Glutamatergic neuron (in vitro differentiated cells): ENCODE results near the gene GIPR. TPM values are rescaled to one million over a fixed set of nuclear protein-coding genes. Genes with fewer than 3 reads are reported as not detected.

ENCODE experiments used
- DNase-seq: peaks from one replicate; pipeline ENCODE4 v3.0.0; 2022
- H3K27ac Mint-ChIP-seq: one replicate; pipeline ENCODE4 v1.8.0; 2020; ENCODE audit warnings: mild to moderate bottlenecking, mixed read lengths, inconsistent platforms; ENCODE audit not compliant: unreplicated experiment
- H3K27me3 Mint-ChIP-seq: one replicate; pipeline ENCODE4 v1.8.0; 2020; ENCODE audit warnings: mild to moderate bottlenecking, moderate library complexity, mixed read lengths, inconsistent platforms; ENCODE audit not compliant: unreplicated experiment
- H3K36me3 Mint-ChIP-seq: one replicate; pipeline ENCODE4 v1.8.0; 2020; ENCODE audit warnings: mild to moderate bottlenecking, mixed read lengths, inconsistent platforms; ENCODE audit not compliant: unreplicated experiment
- H3K4me1 Mint-ChIP-seq: one replicate; pipeline ENCODE4 v1.8.0; 2020; ENCODE audit warnings: mild to moderate bottlenecking, low read depth, mixed read lengths, inconsistent platforms; ENCODE audit not compliant: unreplicated experiment
- H3K4me3 Mint-ChIP-seq: one replicate; pipeline ENCODE4 v1.8.0; 2020; ENCODE audit warnings: mild to moderate bottlenecking, mixed read lengths, inconsistent platforms; ENCODE audit not compliant: unreplicated experiment
- H3K9me3 Mint-ChIP-seq: one replicate; pipeline ENCODE4 v1.8.0; 2020; ENCODE audit warnings: mild to moderate bottlenecking, moderate library complexity, mixed read lengths, inconsistent platforms; ENCODE audit not compliant: unreplicated experiment
- CTCF ChIP-seq: fragments of 200-600 bp; sonication (generic); IDR thresholded peaks from one replicate; pipeline ENCODE4 v1.5.0; 2021; ENCODE audit not compliant: partially characterized antibody, unreplicated experiment
- total RNA-seq: library from RNA; stranded (reverse); fragmentation: NEBNext Ultra II Directional; extraction: Animal tissue kit (Norgen Biotek cat#: 25700); gene quantifications from one replicate; pipeline ENCODE4 v1.2.1, GENCODE V29; 2021; ENCODE audit not compliant: unreplicated experiment

Gene GIPR
- total RNA-seq, 1 donor from 2014 or later: 36.4 TPM

- peak overlapping the region; percentile 12 for H3K27ac Mint-ChIP-seq
- peaks cover 8% of the 10 kb centered on the region for H3K4me1 Mint-ChIP-seq
- peaks cover 2% of the 10 kb centered on the region for H3K36me3 Mint-ChIP-seq
- peaks cover 4% of the 10 kb centered on the region for H3K9me3 Mint-ChIP-seq
- no peak for DNase-seq
- H3K4me3 Mint-ChIP-seq: peak overlapping the region; percentile 83
- peaks cover 4% of the 10 kb centered on the region for H3K27me3 Mint-ChIP-seq
- no peak for TF ChIP-seq CTCF
These were observed 21.7 kb upstream of the GIPR start for GRCh38 chr19:45646345-45646698.

GRCh38 chr19:45650722-45651121 is 17.3 kb upstream of the GIPR start:
- Mint-ChIP-seq H3K27ac (no peak overlapping the region), H3K27me3 (peaks cover 3% of the 10 kb centered on the region), H3K4me3 (no peak overlapping the region), H3K4me1 (peaks cover 8% of the 10 kb centered on the region), H3K9me3 (peaks cover 6% of the 10 kb centered on the region), H3K36me3 (no peaks in the 10 kb centered on the region)
- no peak for TF ChIP-seq CTCF
- no peak for DNase-seq

- no peaks in the 10 kb centered on the region for H3K36me3 Mint-ChIP-seq
- H3K27ac Mint-ChIP-seq: peak overlapping the region; percentile 89
- H3K4me3 Mint-ChIP-seq: peak overlapping the region; percentile 59
- DNase-seq: peak; percentile 72
- H3K27me3 Mint-ChIP-seq: peaks cover 3% of the 10 kb centered on the region
- H3K4me1 Mint-ChIP-seq: peaks cover 8% of the 10 kb centered on the region
- H3K9me3 Mint-ChIP-seq: peaks cover 4% of the 10 kb centered on the region
- TF ChIP-seq CTCF: no peak
These were observed 14.4 kb upstream of the GIPR start for GRCh38 chr19:45653634-45654033.

- no peak for TF ChIP-seq CTCF
- Mint-ChIP-seq H3K4me3 (no peak overlapping the region), H3K9me3 (peaks cover 2% of the 10 kb centered on the region), H3K27ac (no peak overlapping the region), H3K36me3 (no peaks in the 10 kb centered on the region), H3K27me3 (peaks cover 3% of the 10 kb centered on the region), H3K4me1 (peaks cover 8% of the 10 kb centered on the region)
- no peak for DNase-seq
These were observed 12.9 kb upstream of the GIPR start for GRCh38 chr19:45655073-45655472.

- peaks cover 2% of the 10 kb centered on the region for H3K9me3 Mint-ChIP-seq
- no peaks in the 10 kb centered on the region for H3K36me3 Mint-ChIP-seq
- no peak for TF ChIP-seq CTCF
- peaks cover 7% of the 10 kb centered on the region for H3K27me3 Mint-ChIP-seq
- no peak overlapping the region for H3K4me3 Mint-ChIP-seq
- peaks cover 8% of the 10 kb centered on the region for H3K4me1 Mint-ChIP-seq
- H3K27ac Mint-ChIP-seq: no peak overlapping the region
- DNase-seq: peak; percentile 43
These were observed 10.4 kb upstream of the GIPR start for GRCh38 chr19:45657520-45658167.
